ENCODE results near the gene KAZN.

KAZN gene

GRCh38 chr1:14987829-14988603, 389.5 kb downstream of the KAZN start:
- no peak for DNase-seq (ENCODE audit: insufficient read length, low spot score)
- TF ChIP-seq POLR2A (IDR thresholded peaks at IDR 0.05; ENCODE audit: low read depth, low read length): no peak
- FAIRE-seq: no peak

- TF ChIP-seq POLR2A (IDR thresholded peaks at IDR 0.05; ENCODE audit: low read depth, low read length): no peak
- no peak for FAIRE-seq
- DNase-seq (ENCODE audit: insufficient read length, low spot score): no peak
Observed at GRCh38 chr1:14988636-14989035, 390.2 kb downstream of the KAZN start.

DNA sequence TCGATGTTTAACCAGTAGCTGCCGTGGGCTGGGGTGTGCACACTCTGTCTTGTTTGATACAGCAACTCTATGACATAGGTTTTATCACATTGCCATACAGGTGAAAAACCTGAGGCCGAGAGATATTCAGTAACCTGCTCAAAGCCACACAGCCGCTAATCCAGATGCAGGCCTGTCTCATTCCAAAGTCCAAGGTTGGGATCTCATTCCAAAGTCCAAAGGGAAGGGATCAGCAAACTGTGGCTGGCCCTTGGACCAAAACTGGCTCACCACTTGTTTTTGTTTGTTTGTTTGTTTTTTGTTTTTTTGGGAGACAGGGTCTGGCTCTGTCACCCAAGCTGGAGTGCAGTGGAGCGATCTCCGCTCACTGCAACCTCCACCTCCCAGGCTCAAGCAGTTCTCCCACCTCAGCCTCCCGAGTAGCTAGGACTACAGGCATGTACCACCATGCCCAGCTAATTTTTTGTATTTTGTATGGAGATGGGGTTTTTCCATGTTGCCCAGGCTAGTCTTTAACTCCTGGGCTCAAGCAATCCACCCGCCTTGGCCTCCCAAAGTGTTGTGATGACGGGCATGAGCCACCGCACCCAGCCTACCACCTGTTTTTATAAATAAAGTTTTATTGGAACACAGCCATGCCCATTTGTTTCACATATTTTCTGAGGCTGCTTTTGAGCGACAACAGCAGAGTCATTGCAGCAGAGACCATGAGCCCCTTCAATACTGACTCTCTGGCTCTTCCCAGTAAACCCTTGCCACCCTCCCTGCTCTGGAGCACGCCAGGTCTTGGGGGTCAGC, 391.6 kb downstream of the KAZN start:
- FAIRE-seq: no peak
- TF ChIP-seq POLR2A (IDR thresholded peaks at IDR 0.05; ENCODE audit: low read depth, low read length): no peak
- DNase-seq (ENCODE audit: insufficient read length, low spot score): no peak

DNA sequence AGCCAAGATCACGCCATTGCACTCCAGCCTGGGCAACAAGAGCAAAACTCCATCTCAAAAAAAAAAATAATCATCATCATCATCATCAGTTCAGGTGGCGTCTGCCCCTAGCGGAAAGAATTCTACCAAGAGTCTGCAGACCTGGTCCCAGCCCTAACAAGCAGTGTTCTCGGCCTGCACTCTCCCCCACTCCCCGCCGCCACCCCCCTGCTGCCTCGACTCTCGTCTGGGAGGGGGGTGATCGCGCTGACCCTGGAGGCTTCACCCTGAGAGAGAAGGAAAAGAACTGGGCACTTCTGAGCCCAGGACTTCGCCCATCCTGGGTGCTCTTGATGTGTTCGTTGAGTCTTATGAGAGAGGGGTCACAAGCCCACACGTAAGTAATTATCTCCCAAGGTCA, 394.9 kb downstream of the KAZN start:
- no peak for FAIRE-seq
- no peak for DNase-seq (ENCODE audit: insufficient read length, low spot score)
- no peak for TF ChIP-seq POLR2A (IDR thresholded peaks at IDR 0.05; ENCODE audit: low read depth, low read length)

DNA sequence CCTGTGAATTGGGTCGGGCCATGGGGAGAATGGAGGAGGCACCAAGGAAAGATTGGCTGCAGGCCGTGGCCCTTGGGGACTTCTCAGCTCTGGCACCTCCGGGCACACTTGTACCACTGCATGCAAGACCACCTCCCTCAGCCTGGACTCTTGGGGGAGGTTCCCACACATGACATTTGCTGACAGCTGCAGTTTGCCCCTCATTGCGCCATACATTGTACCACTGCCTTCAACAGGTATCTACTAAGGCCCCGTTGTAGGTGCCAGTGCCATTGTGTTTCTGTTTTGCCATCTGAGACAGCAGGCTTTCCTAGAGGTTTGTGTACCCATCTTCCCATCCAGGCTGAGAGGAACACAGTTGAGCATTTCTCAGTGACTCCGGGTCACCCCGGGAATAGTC, 395.7 kb downstream of the KAZN start:
- no peak for DNase-seq (ENCODE audit: insufficient read length, low spot score)
- no peak for TF ChIP-seq POLR2A (IDR thresholded peaks at IDR 0.05; ENCODE audit: low read depth, low read length)
- no peak for FAIRE-seq

DNA sequence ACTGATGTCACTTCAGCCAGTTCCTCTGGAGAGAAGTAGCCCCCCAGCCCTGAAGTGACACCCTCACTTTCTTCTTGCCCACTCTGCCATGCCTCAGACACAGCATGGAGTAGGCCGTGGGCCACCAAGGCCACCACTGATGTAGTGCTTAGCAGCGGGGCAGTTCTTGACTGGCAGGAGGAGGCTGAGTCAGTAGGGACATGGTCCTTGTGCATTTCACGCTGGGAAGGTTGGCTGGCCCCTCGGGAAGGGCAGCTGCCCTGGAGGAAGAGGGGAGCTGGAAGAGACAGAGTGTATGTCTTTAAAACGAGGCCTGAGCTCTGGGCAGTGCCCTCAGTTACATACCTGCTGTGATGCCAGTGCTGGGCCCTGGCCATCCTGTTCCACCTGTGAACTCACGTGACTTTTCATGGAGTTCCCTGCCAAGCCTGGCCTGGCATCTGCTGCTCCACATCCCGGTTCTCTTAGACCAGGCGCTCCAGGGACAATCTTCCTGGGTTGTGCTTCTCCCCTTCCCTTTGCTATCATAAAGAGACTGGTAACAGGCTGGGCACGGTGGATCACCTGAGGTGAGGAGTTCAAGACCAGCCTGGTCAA, 396.5 kb downstream of the KAZN start:
- TF ChIP-seq POLR2A (IDR thresholded peaks at IDR 0.05; ENCODE audit: low read depth, low read length): no peak
- FAIRE-seq (no peak), DNase-seq (ENCODE audit: insufficient read length, low spot score) (no peak)

DNA sequence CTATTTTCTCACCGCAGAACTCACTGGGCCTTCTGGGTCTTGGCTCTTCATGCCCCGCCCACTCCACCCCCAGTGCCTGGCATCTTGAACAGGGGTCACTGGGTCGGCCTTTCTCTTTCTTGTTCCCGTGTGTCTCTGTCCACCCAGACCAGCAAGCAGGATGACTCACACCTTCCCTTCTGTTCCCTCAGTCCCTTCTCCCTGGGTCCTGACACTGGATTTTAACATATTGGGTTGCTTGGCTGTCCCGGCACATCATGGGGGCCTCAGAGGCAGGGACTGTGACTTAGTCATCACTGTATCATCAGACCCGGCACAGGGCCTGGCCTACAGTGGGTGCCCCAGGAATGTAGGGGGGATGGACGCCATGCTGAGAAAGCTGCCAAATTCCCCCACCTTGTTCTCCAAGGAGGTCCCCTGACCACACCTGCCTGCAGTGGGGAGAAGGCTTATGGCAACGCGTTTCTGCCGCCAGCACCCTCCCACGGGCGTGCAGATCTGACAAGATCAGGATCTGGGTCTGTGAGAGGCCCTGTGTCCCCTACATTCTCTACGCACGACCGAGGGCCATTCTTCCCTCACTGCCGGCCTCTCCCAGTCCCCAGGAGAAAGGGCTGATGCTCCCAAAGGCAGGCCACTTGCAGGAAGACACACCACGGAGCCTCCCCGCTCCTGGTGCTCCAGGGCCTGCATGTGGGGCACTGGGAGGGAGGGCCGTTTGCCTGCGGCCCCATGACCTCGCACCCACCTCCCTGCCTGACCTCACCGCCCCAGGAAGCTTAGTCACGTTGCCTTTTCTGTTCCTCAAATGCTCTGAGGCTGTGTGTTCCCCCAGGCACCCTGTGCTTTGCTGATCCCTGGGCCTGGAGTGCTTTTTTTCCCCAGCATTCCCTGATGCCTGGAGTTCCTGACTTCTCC, 397.9 kb downstream of the KAZN start:
- TF ChIP-seq POLR2A (IDR thresholded peaks at IDR 0.05; ENCODE audit: low read depth, low read length): no peak
- peak; percentile 87 for DNase-seq (ENCODE audit: insufficient read length, low spot score)
- peak; percentile 85 for FAIRE-seq

GRCh38 chr1:14997646-14998276, 399.3 kb downstream of the KAZN start:
- FAIRE-seq (no peak), DNase-seq (ENCODE audit: insufficient read length, low spot score) (no peak)
- TF ChIP-seq POLR2A (IDR thresholded peaks at IDR 0.05; ENCODE audit: low read depth, low read length): no peak

- no peak for TF ChIP-seq POLR2A (IDR thresholded peaks at IDR 0.05; ENCODE audit: low read depth, low read length)
- FAIRE-seq: no peak
- no peak for DNase-seq (ENCODE audit: insufficient read length, low spot score)
Observed at GRCh38 chr1:14999441-14999840, 401.0 kb downstream of the KAZN start.

- DNase-seq (ENCODE audit: insufficient read length, low spot score) (no peak), FAIRE-seq (no peak)
- TF ChIP-seq POLR2A (IDR thresholded peaks at IDR 0.05; ENCODE audit: low read depth, low read length): no peak
Observed at GRCh38 chr1:15000030-15000429, 401.5 kb downstream of the KAZN start.

GRCh38 chr1:15000671-15001070, 402.2 kb downstream of the KAZN start:
- TF ChIP-seq POLR2A (IDR thresholded peaks at IDR 0.05; ENCODE audit: low read depth, low read length): no peak
- no peak for FAIRE-seq
- no peak for DNase-seq (ENCODE audit: insufficient read length, low spot score)

- TF ChIP-seq POLR2A (IDR thresholded peaks at IDR 0.05; ENCODE audit: low read depth, low read length): no peak
- FAIRE-seq (no peak), DNase-seq (ENCODE audit: insufficient read length, low spot score) (no peak)
Observed at GRCh38 chr1:15001317-15001915, 402.9 kb downstream of the KAZN start.

GRCh38 chr1:15002325-15002724, 403.8 kb downstream of the KAZN start:
- no peak for FAIRE-seq
- no peak for TF ChIP-seq POLR2A (IDR thresholded peaks at IDR 0.05; ENCODE audit: low read depth, low read length)

More at GRCh38 chr1:15002325-15002724, 403.8 kb downstream of the KAZN start:
- DNase-seq (ENCODE audit: insufficient read length, low spot score): no peak

Measured in H54 (cell line).